HCT116 (cell line): Measurements from ENCODE around the gene GJB5. TPM values are rescaled to one million over a fixed set of nuclear protein-coding genes. Genes with fewer than 3 reads are reported as not detected.

ENCODE experiments used
- ATAC-seq: fragments of 200-7000 bp; cut with Tn5 transposase; 2 replicates; pipeline ENCODE4 v1.9.1; 2020; ENCODE audit warnings: mild to moderate bottlenecking, moderate library complexity
- BruUV-seq: library from RNA; stranded (reverse); fragments of 400-500 nt; replicated peaks from 2 replicates; lab custom pipeline; 2021; lab: Mats Ljungman, UMichigan
- CTCF ChIA-PET: fragments of 300-600 bp; sonication (Branson Sonifier 250); formaldehyde crosslinking; loops from one replicate; lab custom pipeline; 2021; ENCODE audit warnings: antibody characterized with exemption; lab: Charles Lee
- POLR2A ChIA-PET: fragments of 300-600, 350-600 bp; sonication (Branson Sonifier 250); formaldehyde crosslinking; loops from one replicate; lab custom pipeline; 2021; ENCODE audit warnings: antibody characterized with exemption; lab: Charles Lee
- RAD21 ChIA-PET, 2 experiments: fragments of 300-600 bp; sonication (Branson Sonifier 250); formaldehyde crosslinking; loops; one replicate each; lab custom pipeline; 2023; ENCODE audit warnings: low total read pairs in 2 of 2; ENCODE audit not compliant: uncharacterized antibody in 2 of 2, unreplicated experiment in 2 of 2, low non-redundant PET in 1 of 2; lab: Charles Lee
- DNase-seq: peaks from one replicate; pipeline ENCODE4 v3.0.0-alpha.2; 2010; ENCODE audit warnings: low read depth, low spot score
- H2AFZ ChIP-seq: fragments of 200-600 bp; shearing (Covaris generic), sonication (generic); 2 replicates; pipeline ENCODE4 v1.6.1; 2017; ENCODE audit warnings: low read depth, mixed run types, mixed read lengths, antibody characterized with exemption, low read length; ENCODE audit not compliant: poor library complexity, severe bottlenecking
- H3K27ac ChIP-seq: 2 replicates; pipeline ENCODE4 v1.5.1; 2012; ENCODE audit warnings: low read depth, low read length
- H3K27me3 ChIP-seq: fragments of 200-600 bp; sonication (generic); 2 replicates; pipeline ENCODE4 v1.6.1; 2016; ENCODE audit warnings: mixed run types, low read length, mixed read lengths; ENCODE audit not compliant: insufficient read depth
- H3K36me3 ChIP-seq, 2 experiments: fragments of 200-500 bp in 1 of 2; fragments of 200-600 bp in 1 of 2; sonication (Bioruptor generic) in 1 of 2; sonication (generic) in 1 of 2; 2 replicates each; pipeline versions ENCODE4 v1.5.1 to v1.6.1; 2014 to 2016; ENCODE audit warnings: low read length in 2 of 2, inconsistent platforms in 1 of 2, mixed read lengths in 1 of 2, mixed run types in 1 of 2; ENCODE audit not compliant: insufficient read depth in 2 of 2, control insufficient read depth in 1 of 2
- H3K4me1 ChIP-seq, 2 experiments: fragments of 200-600 bp in 1 of 2; sonication (generic) in 1 of 2; 2 replicates each; pipeline versions ENCODE4 v1.5.1 to v1.6.1; 2012 to 2017; ENCODE audit warnings: low read length in 2 of 2, inconsistent platforms in 1 of 2, mild to moderate bottlenecking in 1 of 2, mixed read lengths in 1 of 2, mixed run types in 1 of 2, moderate library complexity in 1 of 2; ENCODE audit not compliant: insufficient read depth in 2 of 2, control insufficient read depth in 1 of 2
- H3K4me2 ChIP-seq: fragments of 200-600 bp; sonication (generic); 2 replicates; pipeline ENCODE4 v1.6.1; 2017; ENCODE audit warnings: mixed run types, low read length, mixed read lengths
- H3K4me3 ChIP-seq, 2 experiments: fragments of 200-600 bp in 1 of 2; sonication (generic) in 1 of 2; replicated peaks in 1 of 2; 2 replicates each; pipeline ENCODE4 v1.5.1; 2011 to 2016; ENCODE audit warnings: low read length in 2 of 2, control low read depth in 1 of 2, low read depth in 1 of 2, mild to moderate bottlenecking in 1 of 2, mixed read lengths in 1 of 2, mixed run types in 1 of 2
- H3K79me2 ChIP-seq: fragments of 200-600 bp; sonication (generic); 2 replicates; pipeline ENCODE4 v1.6.1; 2017; ENCODE audit warnings: mild to moderate bottlenecking, mixed run types, low read length, moderate library complexity, mixed read lengths; ENCODE audit not compliant: insufficient read depth
- H3K9ac ChIP-seq: fragments of 200-600 bp; sonication (generic); 2 replicates; pipeline ENCODE4 v1.6.1; 2016; ENCODE audit warnings: low read length, mixed read lengths
- H3K9me2 ChIP-seq: fragments of 200-600 bp; sonication (generic), shearing (Covaris generic); 2 replicates; pipeline ENCODE4 v1.6.1; 2017; ENCODE audit warnings: mixed run types, mild to moderate bottlenecking, moderate library complexity; ENCODE audit not compliant: insufficient read depth
- H3K9me3 ChIP-seq, 2 experiments: fragments of 200-500 bp in 1 of 2; fragments of 200-600 bp in 1 of 2; sonication (Bioruptor generic) in 1 of 2; sonication (generic) in 1 of 2; 2 replicates each; pipeline ENCODE4 v1.6.1; 2014 to 2017; ENCODE audit warnings: low read length in 2 of 2, mixed read lengths in 2 of 2, inconsistent platforms in 1 of 2, low read depth in 1 of 2, mild to moderate bottlenecking in 1 of 2, mixed run types in 1 of 2, moderate library complexity in 1 of 2; ENCODE audit not compliant: control insufficient read depth in 1 of 2, insufficient read depth in 1 of 2
- H4K20me1 ChIP-seq: fragments of 200-600 bp; sonication (generic), shearing (Covaris generic); 2 replicates; pipeline ENCODE4 v1.6.1; 2017; ENCODE audit warnings: mixed run types, mild to moderate bottlenecking, moderate library complexity; ENCODE audit not compliant: insufficient read depth
- ATF3 ChIP-seq: IDR thresholded peaks from 2 replicates; pipeline ENCODE4 v1.6.1; 2012
- CBX3 ChIP-seq: IDR thresholded peaks from 2 replicates; pipeline ENCODE4 v1.6.1; 2012; ENCODE audit warnings: low read depth
- CEBPB ChIP-seq: IDR thresholded peaks from 2 replicates; pipeline ENCODE4 v1.6.1; 2012; ENCODE audit warnings: low read depth
- CTCF ChIP-seq, 3 experiments: fragments of 200-600 bp in 1 of 3; sonication (generic) in 1 of 3; IDR thresholded peaks in 2 of 3; conservative IDR thresholded peaks in 1 of 3; 2 replicates each; pipeline ENCODE4 v1.5.1; 2012 to 2017; ENCODE audit warnings: low read depth in 2 of 3, low read length in 2 of 3, antibody characterized with exemption in 1 of 3, borderline replicate concordance in 1 of 3, control low read depth in 1 of 3, mild to moderate bottlenecking in 1 of 3, mixed read lengths in 1 of 3, mixed run types in 1 of 3, moderate library complexity in 1 of 3; ENCODE audit not compliant: insufficient read depth in 1 of 3
- EGR1 ChIP-seq: IDR thresholded peaks from 2 replicates; pipeline ENCODE4 v1.6.1; 2012; ENCODE audit warnings: low read depth
- EZH2 ChIP-seq: fragments of 200-600 bp; sonication (generic); IDR thresholded peaks from 2 replicates; pipeline ENCODE4 v1.6.1; 2017; ENCODE audit warnings: antibody characterized with exemption, mixed run types
- EZH2phosphoT487 ChIP-seq: fragments of 200-600 bp; IDR thresholded peaks from 2 replicates; pipeline ENCODE4 v1.6.1; 2018; ENCODE audit warnings: antibody characterized with exemption, borderline replicate concordance
- FOSL1 ChIP-seq: IDR thresholded peaks from 2 replicates; pipeline ENCODE4 v1.6.1; 2012; ENCODE audit warnings: low read depth
- JUND ChIP-seq: IDR thresholded peaks from 2 replicates; pipeline ENCODE4 v1.6.1; 2012
- POLR2A ChIP-seq: IDR thresholded peaks from 2 replicates; pipeline ENCODE4 v1.7.0; 2011; ENCODE audit warnings: borderline replicate concordance; ENCODE audit not compliant: insufficient read depth, insufficient read length; ENCODE audit errors: extremely low read depth
- REST ChIP-seq: IDR thresholded peaks from 2 replicates; pipeline ENCODE4 v1.6.1; 2012; ENCODE audit warnings: low read depth
- SIN3A ChIP-seq: IDR thresholded peaks from 2 replicates; pipeline ENCODE4 v1.6.1; 2012; ENCODE audit warnings: low read depth
- TCF7L2 ChIP-seq: IDR thresholded peaks from 2 replicates; pipeline ENCODE4 v1.7.0; 2011; ENCODE audit warnings: borderline replicate concordance, inconsistent platforms; ENCODE audit not compliant: insufficient read depth, insufficient read length; ENCODE audit errors: extremely low read depth
- YY1 ChIP-seq: IDR thresholded peaks from 2 replicates; pipeline ENCODE4 v1.6.1; 2011; ENCODE audit warnings: low read length, low read depth, moderate library complexity, mild to moderate bottlenecking; ENCODE audit not compliant: insufficient replicate concordance; ENCODE audit errors: extremely low read depth
- ZBTB33 ChIP-seq: IDR thresholded peaks from 2 replicates; pipeline ENCODE4 v1.6.1; 2011; ENCODE audit warnings: mild to moderate bottlenecking, low read length, moderate library complexity; ENCODE audit not compliant: insufficient replicate concordance; ENCODE audit errors: extremely low read depth
- ZFX ChIP-seq: fragments of 450-650 bp; IDR thresholded peaks from 2 replicates; pipeline ENCODE4 v1.6.1; 2017
- ZNF274 ChIP-seq: fragments of 200-500 bp; sonication (Bioruptor generic); IDR thresholded peaks from 2 replicates; pipeline ENCODE4 v1.6.1; 2014; ENCODE audit warnings: mild to moderate bottlenecking, low read depth, low read length, inconsistent platforms
- intact Hi-C: fragments of 100-400 bp; cut with micrococcal nuclease; formaldehyde crosslinking; loops from 2 replicates; pipeline ENCODE4 v1.10.0; 2022
- total RNA-seq: library from RNA; stranded (reverse); gene quantifications from one replicate; pipeline ENCODE4 v1.2.1, GENCODE V29; 2021; ENCODE audit not compliant: unreplicated experiment

Gene GJB5
- total RNA-seq, 1 experiment from 2014 or later, result 4.6 TPM

- Histone ChIP-seq H3K9me2 (no peaks in the 10 kb centered on the region), H3K36me3 (no peaks in the 10 kb centered on the region), H3K27me3 (peaks cover 3% of the 10 kb centered on the region; the same call in 1 of the 2 replicates), H3K9me3 (no peaks in the 10 kb centered on the region), H3K4me1 (no peaks in the 10 kb centered on the region), H3K79me2 (no peaks in the 10 kb centered on the region), H4K20me1 (no peaks in the 10 kb centered on the region), H3K4me3 (no peak overlapping the region), H3K27ac (no peak overlapping the region), H3K4me2 (no peak overlapping the region), H2AFZ (no peak overlapping the region), H3K9ac (no peak overlapping the region)
- no peak for ATAC-seq
- intact Hi-C loops, result no loop called here
- no peak for DNase-seq
- POLR2A ChIA-PET, result no interaction called here
- RAD21 ChIA-PET, result no interaction called here
- TF ChIP-seq CTCF (IDR thresholded peaks at IDR 0.05 in 2 of 3, conservative IDR thresholded peaks at IDR 0.05 in 1 of 3; ENCODE audit: borderline replicate concordance in 1 of 3, insufficient read depth in 1 of 3, low read depth in 2 of 3, low read length in 2 of 3), result no peak
- no peak for TF ChIP-seq EGR1
- no peak for TF ChIP-seq SIN3A
- TF ChIP-seq CBX3, result no peak
- no peak for TF ChIP-seq CEBPB
- TF ChIP-seq REST, result no peak
- TF ChIP-seq ZFX, result no peak
- no peak for TF ChIP-seq ZBTB33
- no peak for TF ChIP-seq EZH2
- TF ChIP-seq ATF3, result no peak
- no peak for TF ChIP-seq ZNF274
- TF ChIP-seq EZH2phosphoT487, result no peak
- TF ChIP-seq POLR2A, result no peak
- no peak for TF ChIP-seq TCF7L2
- TF ChIP-seq FOSL1, result no peak
- TF ChIP-seq JUND, result no peak
- TF ChIP-seq YY1, result no peak
- CTCF ChIA-PET, result no interaction called here
- no TSS peak for BruUV-seq
These were observed 39.9 kb downstream of the GJB5 start for GRCh38 chr1:34794790-34795180.
